GM10266 (cell line): ENCODE results near the gene LGI1.

Experiments used
- DNase-seq: peaks from one replicate; pipeline ENCODE4 v3.0.0; 2012; ENCODE audit errors: extremely low spot score
- TF ChIP-seq, protein P1 (sequence below): IDR thresholded peaks from 2 replicates; pipeline ENCODE4 v1.5.1; 2012; ENCODE audit warnings: mild to moderate bottlenecking, low read depth; ENCODE audit not compliant: control insufficient read depth, insufficient read depth; ENCODE audit errors: missing control alignments

Gene LGI1

DNA sequence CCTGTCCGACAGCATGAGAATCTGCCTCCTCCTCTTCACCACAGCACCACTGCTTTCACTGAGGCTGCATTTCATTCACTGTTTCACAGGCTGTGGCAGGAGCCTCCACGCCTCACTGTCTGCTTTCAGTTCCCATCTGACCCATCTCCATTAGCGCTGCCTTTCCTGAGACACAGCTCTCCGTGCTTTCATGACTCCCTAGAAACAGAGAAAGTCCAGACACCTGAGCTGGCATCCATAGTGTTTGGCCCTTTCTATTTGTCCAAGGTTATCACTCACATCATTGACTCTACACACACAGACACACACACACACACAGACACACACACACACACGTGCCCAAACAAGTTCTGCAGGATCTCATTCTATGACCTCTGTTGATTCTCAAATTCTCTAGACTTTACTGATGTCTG is 5.2 kb downstream of the LGI1 start:
- peak; percentile 20 for DNase-seq
- TF ChIP-seq, protein P1, sequence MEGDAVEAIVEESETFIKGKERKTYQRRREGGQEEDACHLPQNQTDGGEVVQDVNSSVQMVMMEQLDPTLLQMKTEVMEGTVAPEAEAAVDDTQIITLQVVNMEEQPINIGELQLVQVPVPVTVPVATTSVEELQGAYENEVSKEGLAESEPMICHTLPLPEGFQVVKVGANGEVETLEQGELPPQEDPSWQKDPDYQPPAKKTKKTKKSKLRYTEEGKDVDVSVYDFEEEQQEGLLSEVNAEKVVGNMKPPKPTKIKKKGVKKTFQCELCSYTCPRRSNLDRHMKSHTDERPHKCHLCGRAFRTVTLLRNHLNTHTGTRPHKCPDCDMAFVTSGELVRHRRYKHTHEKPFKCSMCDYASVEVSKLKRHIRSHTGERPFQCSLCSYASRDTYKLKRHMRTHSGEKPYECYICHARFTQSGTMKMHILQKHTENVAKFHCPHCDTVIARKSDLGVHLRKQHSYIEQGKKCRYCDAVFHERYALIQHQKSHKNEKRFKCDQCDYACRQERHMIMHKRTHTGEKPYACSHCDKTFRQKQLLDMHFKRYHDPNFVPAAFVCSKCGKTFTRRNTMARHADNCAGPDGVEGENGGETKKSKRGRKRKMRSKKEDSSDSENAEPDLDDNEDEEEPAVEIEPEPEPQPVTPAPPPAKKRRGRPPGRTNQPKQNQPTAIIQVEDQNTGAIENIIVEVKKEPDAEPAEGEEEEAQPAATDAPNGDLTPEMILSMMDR, result no peak

DNA sequence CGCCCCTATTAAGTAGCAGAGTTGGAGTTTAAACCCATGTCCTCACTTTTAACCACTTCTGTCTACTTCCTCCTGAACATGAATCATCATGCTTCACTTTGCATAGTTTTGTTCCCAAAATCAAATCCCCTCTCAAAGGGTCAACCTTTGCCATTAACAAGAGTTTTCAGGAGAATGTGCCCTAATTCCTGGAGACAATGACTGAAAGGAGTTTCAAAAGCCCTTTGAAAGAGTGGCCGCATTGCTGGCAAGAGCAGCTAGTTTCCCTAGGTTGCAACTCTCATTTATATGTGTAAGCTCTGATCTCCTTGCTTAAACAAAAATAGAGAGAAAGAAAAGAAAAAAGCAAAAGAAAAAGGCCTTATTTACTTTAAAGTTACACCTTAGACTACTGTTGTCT is 9.2 kb downstream of the LGI1 start:
- DNase-seq, result no peak
- TF ChIP-seq, protein P1, result no peak

DNA sequence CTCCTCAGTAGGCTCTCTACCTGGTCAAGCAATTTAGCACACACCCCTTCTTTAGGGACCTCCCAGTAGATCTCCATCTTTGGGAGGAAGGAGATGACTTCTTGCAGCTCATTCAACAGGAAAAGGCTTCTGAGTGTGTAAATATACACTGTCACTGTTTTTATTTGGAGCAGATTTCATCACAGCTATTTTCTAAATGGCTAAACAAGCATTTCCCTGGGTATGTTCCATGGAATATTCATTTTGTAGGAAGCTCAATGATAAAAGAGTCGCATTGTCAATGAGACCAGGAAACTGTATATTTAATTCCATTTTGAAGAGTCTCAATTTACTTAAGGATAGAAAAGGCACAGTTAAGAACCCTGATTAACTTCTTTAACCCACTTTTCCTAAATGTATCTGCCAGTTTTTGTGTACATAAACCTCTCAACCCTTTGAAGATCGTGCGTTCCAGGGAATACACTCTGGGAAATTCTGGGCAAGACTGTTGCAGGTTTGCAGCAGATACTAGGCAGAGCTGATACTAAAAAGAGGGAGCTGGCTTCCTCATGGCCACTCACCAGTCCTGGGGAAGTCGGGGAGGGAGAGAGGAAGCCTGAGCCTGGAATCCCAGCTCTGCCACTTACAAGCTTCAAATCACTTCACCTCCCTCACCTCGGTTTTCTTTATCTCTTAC is 10.1 kb downstream of the LGI1 start:
- no peak for DNase-seq
- TF ChIP-seq, protein P1, result no peak

DNA sequence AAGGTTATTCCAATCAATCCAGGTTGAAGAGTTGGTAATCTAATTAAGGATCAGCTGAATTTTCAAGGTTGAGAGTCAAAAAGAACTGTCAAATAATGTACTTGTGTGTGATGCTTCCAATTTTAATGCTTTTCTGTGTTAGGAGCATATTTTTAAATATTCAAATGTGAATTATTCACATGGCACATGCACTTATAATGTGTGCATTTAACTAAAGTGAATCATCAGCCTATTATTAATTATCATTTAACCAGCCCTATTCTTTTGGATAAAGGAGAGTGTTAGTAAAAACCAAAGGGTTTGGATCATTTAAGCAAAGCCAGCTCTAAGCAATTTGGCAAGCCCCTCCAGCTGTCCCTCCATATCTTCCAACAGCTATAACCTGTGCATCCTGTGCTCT is 11.2 kb downstream of the LGI1 start:
- TF ChIP-seq, protein P1, result no peak
- DNase-seq, result no peak

DNA sequence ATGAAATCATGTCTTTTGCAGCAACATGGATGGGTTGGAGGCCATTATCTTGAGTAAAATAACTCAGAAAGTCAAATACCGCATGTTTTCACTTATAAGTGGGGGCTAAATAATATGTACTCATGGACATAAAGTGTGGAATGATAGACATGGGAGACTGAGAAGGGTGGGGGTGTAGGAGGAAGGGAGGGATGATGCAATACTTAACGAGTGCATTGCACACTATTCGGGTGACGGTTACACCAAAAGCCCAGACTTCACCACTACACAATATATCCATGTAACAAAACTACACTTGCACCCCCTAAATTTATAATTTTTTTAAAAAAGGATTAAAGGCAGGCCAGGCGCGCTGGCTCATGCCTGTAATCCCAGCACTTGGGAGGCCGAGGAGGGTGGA is 13.6 kb downstream of the LGI1 start:
- TF ChIP-seq, protein P1, result no peak
- no peak for DNase-seq

DNA sequence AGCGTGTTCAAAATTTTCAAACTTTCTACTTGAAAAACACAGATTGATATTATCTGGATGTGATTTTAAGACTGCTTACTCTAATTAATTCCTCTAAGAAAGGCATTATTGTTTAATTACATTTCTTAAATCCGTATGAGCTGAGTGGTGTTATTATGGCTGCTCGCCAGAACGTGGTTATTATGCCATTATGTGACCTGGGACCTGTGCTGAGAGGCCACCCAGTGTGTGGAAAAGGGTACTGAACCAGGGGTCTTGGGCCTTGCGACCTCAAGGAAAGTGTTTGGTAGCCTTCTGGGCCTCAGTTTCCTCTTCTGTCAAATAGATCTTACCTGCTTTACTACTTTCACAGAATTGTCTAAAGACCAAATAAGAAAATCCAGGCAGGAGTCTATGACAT is 15.4 kb downstream of the LGI1 start:
- TF ChIP-seq, protein P1, result no peak

GRCh38 chr10:93773705-93774104 is 16.0 kb downstream of the LGI1 start:
- TF ChIP-seq, protein P1, result no peak

More for the DNA sequence above, 15.4 kb downstream of the LGI1 start:
- no peak for DNase-seq

More at GRCh38 chr10:93773705-93774104, 16.0 kb downstream of the LGI1 start:
- no peak for DNase-seq
